NT2/D1 (cell line): ENCODE results near the gene TTLL5.

Experiments used
- SUZ12 ChIP-seq: IDR thresholded peaks from 2 replicates; pipeline ENCODE4 v1.6.1; 2011; ENCODE audit not compliant: insufficient read length, insufficient read depth; ENCODE audit errors: extremely low read depth
- YY1 ChIP-seq: IDR thresholded peaks from 2 replicates; pipeline ENCODE4 v1.6.1; 2011; ENCODE audit not compliant: insufficient read length, insufficient read depth
- ZNF274 ChIP-seq: IDR thresholded peaks from 2 replicates; pipeline ENCODE4 v1.6.1; 2011; ENCODE audit warnings: mild to moderate bottlenecking, low read depth, low read length

- TF ChIP-seq SUZ12 (no peak), YY1 (no peak), ZNF274 (no peak)
Observed at GRCh38 chr14:75811872-75812499, 150.9 kb downstream of the TTLL5 start.
